ENCODE measurements around the gene ELOF1.

ELOF1 gene

GRCh38 chr19:11505504-11506100 lies 53.4 kb downstream of the ELOF1 start, which contains the start of gene ZNF653:
TSS of gene ZNF653 (minus strand) at chr19:11505839. CDS start at chr19:11505786, 53 bp downstream.
- ChIA-PET POLR2A (interaction anchor here (0.6 to 1.7 kb wide), 2 partner anchors 23 to 53 kb away, joined by 3 to 5 read pairs; partner anchors contain the start of genes ECSIT and ELOF1), CTCF (no interaction called here)
- H3K36me3 ChIP-seq (ENCODE audit: control insufficient read depth in 2 of 2, insufficient read depth in 1 of 2, low read length in 2 of 2) = no peaks in the 10 kb centered on the region; a peak in 1 of 3 replicates
- H3K4me1 ChIP-seq (ENCODE audit: control insufficient read depth, insufficient read depth, low read length) = peaks cover 6% of the 10 kb centered on the region
- no peaks in the 10 kb centered on the region for H3K9me3 ChIP-seq (ENCODE audit: control insufficient read depth, insufficient read depth, low read depth, low read length)
- peak within 1 kb of the TSS; percentile 88; the same call in 1 of the 2 replicates for H3K27ac ChIP-seq (ENCODE audit: extremely low read depth, low read depth, low read length)
- H3K4me3 ChIP-seq (ENCODE audit: low read depth, low read length) = peak within 1 kb of the TSS; percentile 64
- 0 out of 2 replicates have a peak, but pooled peaks have one; percentile 63 for TF ChIP-seq ZNF184 (tag by site-specific recombination; IDR thresholded peaks at IDR 0.05)
- TF ChIP-seq ZEB2 (tag by site-specific recombination; IDR thresholded peaks at IDR 0.05) = no peak
- 0 out of 2 replicates have a peak, but pooled peaks have one; percentile 17 for TF ChIP-seq ZNF660 (tag by site-specific recombination; IDR thresholded peaks at IDR 0.05)
- no peak for TF ChIP-seq ZBTB1 (tag by site-specific recombination; IDR thresholded peaks at IDR 0.05)
- peak; percentile 69 for TF ChIP-seq ZBTB26 (tag by site-specific recombination; optimal IDR thresholded peaks at IDR 0.05)
- no peak for TF ChIP-seq ZBTB49 (tag by site-specific recombination; IDR thresholded peaks at IDR 0.05; ENCODE audit: low read depth)
- TF ChIP-seq PBX3 (CRISPR knock-in tag; IDR thresholded peaks at IDR 0.05) = peak; percentile 74; the same call in 1 of the 2 replicates
- 0 out of 2 replicates have a peak, but pooled peaks have one; percentile 19 for TF ChIP-seq ZNF76 (tag by site-specific recombination; IDR thresholded peaks at IDR 0.05; ENCODE audit: borderline replicate concordance, low read depth)
- TF ChIP-seq ZNF692 (tag by site-specific recombination; IDR thresholded peaks at IDR 0.05) = no peak; the same call in 1 of the 2 replicates
- TF ChIP-seq ZBTB8A (tag by site-specific recombination; IDR thresholded peaks at IDR 0.05) = peak; percentile 93
- TF ChIP-seq ZNF366 (tag by site-specific recombination; conservative IDR thresholded peaks at IDR 0.05) = no peak
- TF ChIP-seq YY2 (tag by site-specific recombination; IDR thresholded peaks at IDR 0.05) = no peak
- TF ChIP-seq IKZF3 (tag by site-specific recombination; IDR thresholded peaks at IDR 0.05) = 0 out of 2 replicates have a peak, but pooled peaks have one; percentile 39
- TF ChIP-seq KLF10 (tag by site-specific recombination; IDR thresholded peaks at IDR 0.05) = peak; percentile 73; the same call in 1 of the 2 replicates
- TF ChIP-seq KLF9 (tag by site-specific recombination; IDR thresholded peaks at IDR 0.05; ENCODE audit: low read depth) = no peak; the same call in 1 of the 2 replicates
- TF ChIP-seq INSM2 (tag by site-specific recombination; IDR thresholded peaks at IDR 0.05) = 0 out of 2 replicates have a peak, but pooled peaks have one; percentile 17
- TF ChIP-seq EGR2 (tag by site-specific recombination; IDR thresholded peaks at IDR 0.05; ENCODE audit: low read depth) = peak; percentile 4; the same call in 1 of the 2 replicates
- peak; percentile 82 for TF ChIP-seq ZFHX2 (tag by site-specific recombination; conservative IDR thresholded peaks at IDR 0.05)
- no peak for TF ChIP-seq ZNF654 (tag by site-specific recombination; IDR thresholded peaks at IDR 0.05; ENCODE audit: low read depth)
- 0 out of 2 replicates have a peak, but pooled peaks have one; percentile 62 for TF ChIP-seq ZSCAN5A (tag by site-specific recombination; IDR thresholded peaks at IDR 0.05)
- no peak for TF ChIP-seq ZNF138 (tag by site-specific recombination; IDR thresholded peaks at IDR 0.05; ENCODE audit: borderline replicate concordance)
- TF ChIP-seq ZNF561 (tag by site-specific recombination; IDR thresholded peaks at IDR 0.05; ENCODE audit: borderline replicate concordance) = peak; percentile 75
- no peak for TF ChIP-seq ZNF501 (tag by site-specific recombination; IDR thresholded peaks at IDR 0.05)
- no peak; the same call in 1 of the 2 replicates for TF ChIP-seq ELK4 (IDR thresholded peaks at IDR 0.05; ENCODE audit: borderline replicate concordance, low read depth, low read length)
- no peak for TF ChIP-seq ZNF624 (tag by site-specific recombination; IDR thresholded peaks at IDR 0.05)
- 0 out of 2 replicates have a peak, but pooled peaks have one; percentile 10 for TF ChIP-seq ZNF677 (tag by site-specific recombination; IDR thresholded peaks at IDR 0.05)
- no peak for TF ChIP-seq BCL11A (tag by site-specific recombination; IDR thresholded peaks at IDR 0.05; ENCODE audit: low read depth)
